Smooth muscle cell (in vitro differentiated cells): ENCODE measurements around the gene CLEC10A. TPM values are rescaled to one million over a fixed set of nuclear protein-coding genes. Genes with fewer than 3 reads are reported as not detected.

Experiments
- DNase-seq: peaks from one replicate; lab custom pipeline; 2025; ENCODE audit not compliant: unreplicated experiment; lab: John Stamatoyannopoulos, UW
- H2AFZ ChIP-seq: fragments of 200-600 bp; sonication (generic); 2 replicates; pipeline ENCODE4 v1.6.0; 2016; ENCODE audit warnings: antibody characterized with exemption, low read depth, mild to moderate bottlenecking
- H3F3A ChIP-seq: fragments of 200-600 bp; sonication (generic); 2 replicates; pipeline ENCODE4 v1.6.0; 2017; ENCODE audit warnings: antibody characterized with exemption, low read depth
- H3K27ac ChIP-seq: fragments of 200-600 bp; sonication (generic); 2 replicates; pipeline ENCODE4 v1.5.1; 2016; ENCODE audit warnings: low read depth, mild to moderate bottlenecking
- H3K27me3 ChIP-seq: fragments of 200-600 bp; sonication (generic); 2 replicates; pipeline ENCODE4 v1.6.1; 2016; ENCODE audit warnings: low read depth, mild to moderate bottlenecking
- H3K36me3 ChIP-seq: fragments of 200-600 bp; sonication (generic); 2 replicates; pipeline ENCODE4 v1.5.1; 2016; ENCODE audit warnings: low read depth
- H3K4me1 ChIP-seq: fragments of 200-600 bp; sonication (generic); 2 replicates; pipeline ENCODE4 v1.5.1; 2016; ENCODE audit warnings: low read depth
- H3K4me2 ChIP-seq: fragments of 200-600 bp; sonication (generic); 2 replicates; pipeline ENCODE4 v1.6.0; 2016; ENCODE audit warnings: mild to moderate bottlenecking
- H3K4me3 ChIP-seq: fragments of 200-600 bp; sonication (generic); 2 replicates; pipeline ENCODE4 v1.5.1; 2016; ENCODE audit warnings: mild to moderate bottlenecking
- H3K79me2 ChIP-seq: fragments of 200-600 bp; sonication (generic); 2 replicates; pipeline ENCODE4 v1.6.0; 2016; ENCODE audit warnings: low read depth, mild to moderate bottlenecking
- H3K9ac ChIP-seq: fragments of 200-600 bp; sonication (generic); 2 replicates; pipeline ENCODE4 v1.6.0; 2016; ENCODE audit warnings: low read depth
- H3K9me3 ChIP-seq: fragments of 200-600 bp; sonication (generic); replicated peaks from 2 replicates; pipeline ENCODE4 v1.5.1; 2016; ENCODE audit warnings: low read depth
- H4K20me1 ChIP-seq: fragments of 200-600 bp; sonication (generic); 2 replicates; pipeline ENCODE4 v1.6.0; 2016; ENCODE audit warnings: low read depth
- CTCF ChIP-seq: fragments of 200-600 bp; sonication (generic); IDR thresholded peaks from 2 replicates; pipeline ENCODE4 v1.5.1; 2017; ENCODE audit warnings: borderline replicate concordance, mild to moderate bottlenecking, antibody characterized with exemption; ENCODE audit not compliant: insufficient read depth, poor library complexity, severe bottlenecking
- WGBS: methylation state at CpG from one replicate; pipeline ENCODE4 v1.1.7; 2016; ENCODE audit warnings: low lambda C conversion rate; 5-methylcytosine and 5-hydroxymethylcytosine counted together
- polyA plus RNA-seq: library from polyadenylated mRNA; unstranded; fragments of >200 nt; fragmentation: Nextera tagmentation; extraction: Ambion mirVana; gene quantifications from 2 replicates; pipeline ENCODE4 v1.2.1, GENCODE V29; 2016
- total RNA-seq: library from RNA; depleted of rRNA; stranded (reverse); fragments of >200 nt; gene quantifications from 2 replicates; pipeline ENCODE4 v1.2.3, GENCODE V29; 2014

The CLEC10A gene
- total and polyA plus RNA-seq, 2 experiments from 2014 or later, result not detected

GRCh38 chr17:7081341-7082062 lies 1.5 kb upstream of the CLEC10A start:
- no peaks in the 10 kb centered on the region for H3K9me3 ChIP-seq
- DNase-seq, result no peak
- H2AFZ ChIP-seq, result no peak overlapping the region
- no peaks in the 10 kb centered on the region for H3K36me3 ChIP-seq
- no peak for TF ChIP-seq CTCF
- H3K9ac ChIP-seq, result no peak overlapping the region
- no peaks in the 10 kb centered on the region for H3K4me1 ChIP-seq
- no peaks in the 10 kb centered on the region for H4K20me1 ChIP-seq
- no peak overlapping the region for H3K27ac ChIP-seq
- H3K4me2 ChIP-seq, result no peak overlapping the region
- no peak overlapping the region for H3K4me3 ChIP-seq
- no peaks in the 10 kb centered on the region for H3K79me2 ChIP-seq
- 93% methylated on average over 16 of the region's 16 CpGs for WGBS
- H3K27me3 ChIP-seq, result no peaks in the 10 kb centered on the region
- no peaks in the 10 kb centered on the region for H3F3A ChIP-seq

- Histone ChIP-seq H3K36me3 (no peaks in the 10 kb centered on the region), H3K9me3 (no peaks in the 10 kb centered on the region), H3K4me3 (no peak overlapping the region), H3K27me3 (no peaks in the 10 kb centered on the region), H3K27ac (no peak overlapping the region), H4K20me1 (no peaks in the 10 kb centered on the region), H3F3A (no peaks in the 10 kb centered on the region), H2AFZ (no peak overlapping the region), H3K4me2 (no peak overlapping the region), H3K9ac (no peak overlapping the region), H3K4me1 (no peaks in the 10 kb centered on the region), H3K79me2 (no peaks in the 10 kb centered on the region)
- no peak for TF ChIP-seq CTCF
- DNase-seq, result no peak
- 91% methylated on average over 10 of the region's 10 CpGs for WGBS
These were observed 498 bp upstream of the CLEC10A start for GRCh38 chr17:7080456-7081041.

GRCh38 chr17:7078711-7079110 lies 1.3 kb downstream of the CLEC10A start:
- Histone ChIP-seq H3K79me2 (no peaks in the 10 kb centered on the region), H3K36me3 (no peaks in the 10 kb centered on the region), H4K20me1 (no peaks in the 10 kb centered on the region), H3K9me3 (no peaks in the 10 kb centered on the region), H3K27ac (no peak overlapping the region), H2AFZ (no peak overlapping the region), H3K9ac (no peak overlapping the region), H3K4me2 (no peak overlapping the region), H3K4me3 (no peak overlapping the region), H3K27me3 (no peaks in the 10 kb centered on the region), H3K4me1 (no peaks in the 10 kb centered on the region), H3F3A (no peaks in the 10 kb centered on the region)
- WGBS, result 92% methylated on average over 10 of the region's 10 CpGs
- no peak for DNase-seq
- no peak for TF ChIP-seq CTCF
